Omental fat pad (tissue), 4 donors: ENCODE results near the gene FANK1. TPM values are rescaled to one million over a fixed set of nuclear protein-coding genes. Genes with fewer than 3 reads are reported as not detected.

Experiments used
- ATAC-seq: fragments of 150-250 bp; one replicate; pipeline ENCODE4 v1.9.1; 2016; ENCODE audit warnings: mild to moderate bottlenecking, moderate library complexity; ENCODE audit not compliant: low FRiP score
- DNase-seq: peaks from one replicate; pipeline ENCODE4 v3.0.0-alpha.2; 2019; ENCODE audit warnings: low spot score
- CTCF ChIP-seq, 3 donors: fragments of 450-650 bp; IDR thresholded peaks; one replicate each; pipeline ENCODE4 v1.5.1; 2016 to 2017; ENCODE audit warnings: antibody characterized with exemption in 3 of 3, mild to moderate bottlenecking in 3 of 3, moderate library complexity in 2 of 3
- total RNA-seq, 4 donors: library from RNA; depleted of rRNA; stranded (reverse); fragments of >200 nt; gene quantifications; one replicate each; pipeline ENCODE4 v1.1.0, GENCODE V29; 2016

Gene FANK1
- total RNA-seq, 4 donors from 2014 or later, result 0.94 to 3.0 (median 1.1) TPM

GRCh38 chr10:125940515-125940914 is 44.2 kb downstream of the FANK1 start:
- no peak for ATAC-seq
- no peak for TF ChIP-seq CTCF (IDR thresholded peaks at IDR 0.05)
- DNase-seq, result no peak

GRCh38 chr10:125951290-125951689 is 54.9 kb downstream of the FANK1 start:
- TF ChIP-seq CTCF (IDR thresholded peaks at IDR 0.05), result no peak
- DNase-seq, result no peak
- ATAC-seq, result no peak

GRCh38 chr10:125953778-125954385 is 57.5 kb downstream of the FANK1 start:
- DNase-seq (no peak), ATAC-seq (no peak)
- no peak for TF ChIP-seq CTCF (IDR thresholded peaks at IDR 0.05)

GRCh38 chr10:125955766-125956165 is 59.4 kb downstream of the FANK1 start:
- no peak for DNase-seq
- TF ChIP-seq CTCF (IDR thresholded peaks at IDR 0.05), result no peak

GRCh38 chr10:125961743-125962142 is 65.4 kb downstream of the FANK1 start:
- no peak for ATAC-seq
- no peak for TF ChIP-seq CTCF (IDR thresholded peaks at IDR 0.05)
- no peak for DNase-seq

More at GRCh38 chr10:125955766-125956165, 59.4 kb downstream of the FANK1 start:
- no peak for ATAC-seq

GRCh38 chr10:125962200-125962599 is 65.8 kb downstream of the FANK1 start:
- no peak for TF ChIP-seq CTCF (IDR thresholded peaks at IDR 0.05)
- ATAC-seq (no peak), DNase-seq (no peak)

GRCh38 chr10:125964558-125964957 is 68.2 kb downstream of the FANK1 start:
- TF ChIP-seq CTCF (IDR thresholded peaks at IDR 0.05), result no peak
- ATAC-seq (no peak), DNase-seq (no peak)
